Endothelial cell of umbilical vein (primary cell): Measurements from ENCODE around the gene ANKS6. TPM values are rescaled to one million over a fixed set of nuclear protein-coding genes. Genes with fewer than 3 reads are reported as not detected.

ENCODE experiments used
- BruUV-seq: library from RNA; stranded (reverse); fragments of 400-500 nt; replicated peaks from 2 replicates; lab custom pipeline; 2021; lab: Mats Ljungman, UMichigan
- CTCF ChIA-PET: fragments of 300-600, 350-600 bp; sonication (Branson Sonifier 250); formaldehyde crosslinking; loops from one replicate; lab custom pipeline; 2021; ENCODE audit warnings: antibody characterized with exemption, inconsistent platforms; lab: Charles Lee
- POLR2A ChIA-PET: fragments of 300-600, 350-600 bp; sonication (Branson Sonifier 250); formaldehyde crosslinking; loops from one replicate; lab custom pipeline; 2021; ENCODE audit warnings: antibody characterized with exemption, inconsistent platforms; lab: Charles Lee
- DNase-seq: peaks from one replicate; pipeline ENCODE4 v3.0.0-alpha.2; 2011; ENCODE audit warnings: low read depth, low spot score
- FAIRE-seq: peaks from 2 replicates; lab custom pipeline; 2011; peaks lifted over from hg19 to GRCh38; lab: Jason Lieb, UNC
- H2AFZ ChIP-seq: 2 replicates; pipeline ENCODE4 v1.6.0; 2012; ENCODE audit warnings: low read depth, low read length, control low read depth, inconsistent platforms
- H3K27ac ChIP-seq: 2 replicates; pipeline ENCODE4 v1.5.1; 2011; ENCODE audit warnings: low read depth, mild to moderate bottlenecking, control low read depth, low read length, moderate library complexity; ENCODE audit not compliant: insufficient read depth
- H3K27me3 ChIP-seq, 2 experiments: 2 replicates each; pipeline versions ENCODE4 v1.6.0 to v1.6.1; 2011; ENCODE audit warnings: low read length in 2 of 2, mixed read lengths in 1 of 2; ENCODE audit not compliant: control insufficient read depth in 2 of 2, insufficient read depth in 2 of 2
- H3K36me3 ChIP-seq, 2 experiments: 2 replicates in 1 of 2; 3 replicates in 1 of 2; pipeline ENCODE4 v1.5.1; 2011; ENCODE audit warnings: low read length in 2 of 2, mild to moderate bottlenecking in 1 of 2, moderate library complexity in 1 of 2; ENCODE audit not compliant: control insufficient read depth in 2 of 2, insufficient read depth in 2 of 2; ENCODE audit errors: extremely low read depth in 1 of 2
- H3K4me1 ChIP-seq: 3 replicates; pipeline ENCODE4 v1.5.1; 2011; ENCODE audit warnings: mild to moderate bottlenecking, low read length; ENCODE audit not compliant: control insufficient read depth, insufficient read depth; ENCODE audit errors: extremely low read depth
- H3K4me2 ChIP-seq: 2 replicates; pipeline ENCODE4 v1.6.1; 2011; ENCODE audit warnings: low read length, control low read depth, mixed read lengths; ENCODE audit not compliant: insufficient read depth
- H3K4me3 ChIP-seq, 3 experiments: fragments of 200-600 bp in 1 of 3; sonication (generic), shearing (Covaris generic) in 1 of 3; replicated peaks in 1 of 3; 2 replicates each; pipeline ENCODE4 v1.5.1; 2011 to 2016; ENCODE audit warnings: control low read depth in 3 of 3, low read length in 3 of 3, mild to moderate bottlenecking in 2 of 3, inconsistent platforms in 1 of 3, low read depth in 1 of 3, moderate library complexity in 1 of 3; ENCODE audit not compliant: insufficient read depth in 1 of 3
- H3K79me2 ChIP-seq: 2 replicates; pipeline ENCODE4 v1.6.0; 2012; ENCODE audit warnings: low read length, inconsistent platforms; ENCODE audit not compliant: control insufficient read depth, insufficient read depth
- H3K9ac ChIP-seq: replicated peaks from 2 replicates; pipeline ENCODE3; 2011; ENCODE audit warnings: low read length, control low read depth; ENCODE audit not compliant: insufficient read depth; ENCODE audit errors: extremely low read depth
- H3K9me1 ChIP-seq: replicated peaks from 3 replicates; pipeline ENCODE4 v1.6.0; 2011; ENCODE audit warnings: mild to moderate bottlenecking, low read length; ENCODE audit not compliant: control insufficient read depth, insufficient read depth; ENCODE audit errors: extremely low read depth
- H3K9me3 ChIP-seq: replicated peaks from 2 replicates; pipeline ENCODE4 v1.5.1; 2012; ENCODE audit warnings: low read length, inconsistent platforms; ENCODE audit not compliant: control insufficient read depth, insufficient read depth
- H4K20me1 ChIP-seq: replicated peaks from 2 replicates; pipeline ENCODE3; 2011; ENCODE audit warnings: mild to moderate bottlenecking, low read length; ENCODE audit not compliant: control insufficient read depth, insufficient read depth; ENCODE audit errors: extremely low read depth
- CTCF ChIP-seq, 2 donors: IDR thresholded peaks; 1 replicate in 1 of 2; 2 replicates in 1 of 2; pipeline ENCODE4 v1.5.1; 2011; ENCODE audit warnings: low read length in 2 of 2, mild to moderate bottlenecking in 2 of 2, moderate library complexity in 2 of 2, control low read depth in 1 of 2, inconsistent platforms in 1 of 2, low read depth in 1 of 2; ENCODE audit not compliant: insufficient read depth in 1 of 2; ENCODE audit errors: extremely low read depth in 1 of 2
- EZH2 ChIP-seq: IDR thresholded peaks from 2 replicates; pipeline ENCODE4 v1.6.1; 2012; ENCODE audit warnings: borderline replicate concordance, low read depth, mild to moderate bottlenecking, moderate library complexity, low read length, inconsistent platforms; ENCODE audit not compliant: severe bottlenecking
- FOS ChIP-seq: IDR thresholded peaks from 2 replicates; pipeline ENCODE4 v1.6.1; 2011; ENCODE audit warnings: mild to moderate bottlenecking, low read length, moderate library complexity, borderline replicate concordance; ENCODE audit not compliant: insufficient read depth
- GATA2 ChIP-seq: IDR thresholded peaks from 2 replicates; pipeline ENCODE4 v1.7.0; 2011; ENCODE audit warnings: low read depth, mild to moderate bottlenecking, moderate library complexity, mixed read lengths, low read length; ENCODE audit not compliant: insufficient read length, insufficient read depth
- JUN ChIP-seq: IDR thresholded peaks from 2 replicates; pipeline ENCODE4 v1.6.1; 2011; ENCODE audit warnings: borderline replicate concordance, low read depth; ENCODE audit not compliant: insufficient read length, insufficient read depth
- MAX ChIP-seq: IDR thresholded peaks from 2 replicates; pipeline ENCODE4 v1.6.1; 2011; ENCODE audit not compliant: insufficient read depth, insufficient read length
- MYC ChIP-seq: IDR thresholded peaks from one replicate; pipeline ENCODE4 v1.6.1; 2011; ENCODE audit warnings: mild to moderate bottlenecking, low read depth, low read length
- POLR2A ChIP-seq: IDR thresholded peaks from 2 replicates; pipeline ENCODE4 v1.6.1; 2012; ENCODE audit warnings: low read depth, mild to moderate bottlenecking, control low read depth, low read length
- POLR2AphosphoS5 ChIP-seq: IDR thresholded peaks from 2 replicates; pipeline ENCODE4 v1.6.1; 2012; ENCODE audit warnings: low read depth, mild to moderate bottlenecking, control low read depth, low read length, moderate library complexity; ENCODE audit not compliant: insufficient read depth
- dilution Hi-C: fragments of 300-500 bp; cut with MboI; formaldehyde crosslinking; loops from one replicate; pipeline ENCODE4 v1.15.0; 2019; ENCODE audit warnings: low sequenced_read_pairs; ENCODE audit not compliant: extremely low pct_ligation_motif_present
- intact Hi-C: fragments of 100-400 bp; cut with micrococcal nuclease; formaldehyde crosslinking; loops from one replicate; pipeline ENCODE4 v1.10.0; 2022
- polyA plus RNA-seq, 4 experiments: library from polyadenylated mRNA; depleted of rRNA in 3 of 4; stranded (reverse) in 3 of 4; unstranded in 1 of 4; fragments of >200 nt; gene quantifications; 2 replicates each; pipeline versions ENCODE4 v1.2.1 to v1.2.3, GENCODE V29; 2011 to 2012; ENCODE audit warnings: missing spikeins in 1 of 4
- total RNA-seq: library from RNA; stranded (reverse); gene quantifications from 2 replicates; pipeline ENCODE4 v1.2.3, GENCODE V29; 2021

The ANKS6 gene
- total and polyA plus RNA-seq, 2 donors (not counting 3 experiments of a cell fraction or from before 2014, with no cell fraction given) = 15.5 to 18.6 TPM

- Histone ChIP-seq H3K36me3 (no peaks in the 10 kb centered on the region), H3K27ac (no peak overlapping the region), H3K9me1 (no peaks in the 10 kb centered on the region), H2AFZ (no peak overlapping the region), H3K4me2 (no peak overlapping the region), H3K4me3 (no peak overlapping the region), H3K9me3 (no peaks in the 10 kb centered on the region), H3K4me1 (no peaks in the 10 kb centered on the region), H4K20me1 (no peaks in the 10 kb centered on the region), H3K9ac (no peak overlapping the region), H3K79me2 (no peaks in the 10 kb centered on the region), H3K27me3 (peaks cover 14 to 17% of the 10 kb centered on the region in 2 experiments)
- FAIRE-seq (no peak), DNase-seq (no peak)
- intact Hi-C loops (no loop called here), dilution Hi-C loops (no loop called here)
- POLR2A ChIA-PET = no interaction called here
- TF ChIP-seq EZH2 (no peak), MYC (no peak), POLR2A (no peak), JUN (no peak), CTCF (IDR thresholded peaks at IDR 0.05; ENCODE audit: extremely low read depth in 1 of 2, insufficient read depth in 1 of 2, low read depth in 1 of 2, low read length in 2 of 2) (no peak), GATA2 (no peak), MAX (no peak), FOS (no peak), POLR2AphosphoS5 (no peak)
- no TSS peak for BruUV-seq
- CTCF ChIA-PET = no interaction called here
These were observed 74.7 kb downstream of the ANKS6 start for GRCh38 chr9:98721643-98722042.
